ENCODE data around the gene INHBC.

DNA sequence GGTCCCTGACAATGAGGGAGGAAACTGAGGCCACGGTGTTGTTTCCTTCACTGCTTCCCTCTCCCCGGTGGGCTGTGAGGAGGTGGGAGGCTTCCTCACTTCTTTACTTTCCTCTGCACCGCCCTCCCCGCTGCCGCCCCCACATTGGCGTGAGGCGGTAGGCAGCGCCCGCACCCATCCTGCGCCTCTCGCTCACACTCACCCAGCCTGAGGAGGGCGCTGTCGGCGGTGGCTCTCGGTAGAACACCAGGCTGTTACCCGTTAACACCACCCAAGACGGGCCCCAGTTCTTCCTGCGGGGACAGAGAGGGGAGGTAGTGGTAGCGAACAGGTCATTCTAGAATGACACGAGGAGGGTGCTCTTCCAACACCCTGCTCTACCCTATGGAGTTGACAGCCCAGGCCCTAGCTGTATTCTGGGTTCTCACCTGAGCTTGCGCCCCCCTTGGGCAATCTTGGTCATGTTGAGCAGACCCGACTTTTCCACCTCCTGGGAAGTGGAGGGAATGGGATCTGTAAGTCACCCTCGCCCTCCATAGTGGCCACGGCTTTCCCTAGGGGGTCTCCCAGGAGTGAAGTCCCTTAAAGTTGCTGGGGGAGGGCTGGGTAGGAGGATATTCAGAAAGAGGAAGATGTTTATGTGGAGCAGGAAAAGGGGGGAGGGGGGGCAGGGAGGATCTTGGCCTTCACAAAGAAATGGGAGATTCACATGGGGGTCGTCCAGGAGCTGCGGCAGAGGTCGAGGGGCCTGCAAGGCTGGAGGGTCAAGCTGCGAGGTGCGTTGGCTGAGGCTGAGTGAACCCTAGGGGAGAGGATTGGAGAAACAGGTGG lies 41.8 kb downstream of the INHBC start:
- TF ChIP-seq CTCF (IDR thresholded peaks at IDR 0.05): no peak
- TF ChIP-seq POLR2AphosphoS5 (IDR thresholded peaks at IDR 0.05): no peak

Data from sigmoid colon (tissue), 4 donors.